NCI-H187 treated with DMSO at 0.1 percent for 48 hours (cell line): ENCODE measurements around the gene AXL.
"Not testable (repeated sequence)": the region's sequence is repeated elsewhere in the genome, so short reads cannot be mapped to it uniquely, and the experiment has no call there.

Experiments used
- DNase-seq: peaks from one replicate; lab custom pipeline; 2025; lab: John Stamatoyannopoulos, UW

Gene AXL

GRCh38 chr19:41206926-41207750, 11.9 kb upstream of the AXL start:
- no peak for DNase-seq

DNA sequence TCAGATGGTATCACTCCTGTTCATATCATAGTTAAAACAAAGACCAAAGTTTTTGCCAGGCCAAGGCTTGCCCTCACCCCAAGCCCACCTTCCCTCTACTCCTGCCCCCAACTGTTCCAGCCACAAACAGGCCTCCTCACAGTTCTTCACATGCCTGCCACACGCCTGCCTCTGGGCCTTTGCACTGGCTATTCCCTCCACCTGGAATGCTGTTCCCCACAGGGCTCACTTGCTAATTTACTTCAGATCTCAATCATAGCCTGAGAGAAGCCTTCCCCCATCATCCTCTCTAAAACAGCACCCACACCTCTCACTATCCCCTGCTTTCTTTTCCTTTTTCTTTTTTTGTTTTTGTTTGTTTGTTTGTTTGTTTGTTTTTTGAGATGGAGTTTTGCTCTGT, 4.9 kb upstream of the AXL start:
- DNase-seq = no peak

GRCh38 chr19:41217741-41218140, 1.3 kb upstream of the AXL start:
- DNase-seq = no peak

DNA sequence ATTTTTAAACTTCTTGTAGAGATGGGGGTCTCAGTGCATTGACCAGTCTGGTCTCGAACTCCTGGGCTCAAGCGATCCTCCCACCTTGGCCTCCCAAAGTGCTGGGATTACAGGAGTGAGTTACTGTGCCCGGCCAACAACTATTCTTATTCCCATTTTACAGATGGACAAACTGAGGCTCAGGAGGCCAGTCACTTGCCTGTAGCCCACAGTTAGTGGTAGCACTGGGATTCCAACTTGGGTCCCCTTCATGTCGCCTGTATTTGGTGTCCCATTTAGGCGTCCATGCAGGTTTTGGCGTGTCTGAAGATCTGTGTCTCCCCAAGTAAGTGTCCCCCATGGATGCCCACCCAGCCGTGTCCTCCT, 791 bp upstream of the AXL start:
- no peak for DNase-seq

GRCh38 chr19:41219924-41220567, 1.0 kb downstream of the AXL start:
- no peak for DNase-seq

- DNase-seq = no peak
Measured at GRCh38 chr19:41220811-41221210, 1.8 kb downstream of the AXL start.

GRCh38 chr19:41221514-41222205, 2.6 kb downstream of the AXL start:
- DNase-seq = no peak

GRCh38 chr19:41222240-41222639, 3.2 kb downstream of the AXL start:
- DNase-seq = no peak

- no peak for DNase-seq
Measured at GRCh38 chr19:41223431-41224234, 4.6 kb downstream of the AXL start.

- no peak for DNase-seq
Measured at GRCh38 chr19:41224632-41225031, 5.6 kb downstream of the AXL start.

DNA sequence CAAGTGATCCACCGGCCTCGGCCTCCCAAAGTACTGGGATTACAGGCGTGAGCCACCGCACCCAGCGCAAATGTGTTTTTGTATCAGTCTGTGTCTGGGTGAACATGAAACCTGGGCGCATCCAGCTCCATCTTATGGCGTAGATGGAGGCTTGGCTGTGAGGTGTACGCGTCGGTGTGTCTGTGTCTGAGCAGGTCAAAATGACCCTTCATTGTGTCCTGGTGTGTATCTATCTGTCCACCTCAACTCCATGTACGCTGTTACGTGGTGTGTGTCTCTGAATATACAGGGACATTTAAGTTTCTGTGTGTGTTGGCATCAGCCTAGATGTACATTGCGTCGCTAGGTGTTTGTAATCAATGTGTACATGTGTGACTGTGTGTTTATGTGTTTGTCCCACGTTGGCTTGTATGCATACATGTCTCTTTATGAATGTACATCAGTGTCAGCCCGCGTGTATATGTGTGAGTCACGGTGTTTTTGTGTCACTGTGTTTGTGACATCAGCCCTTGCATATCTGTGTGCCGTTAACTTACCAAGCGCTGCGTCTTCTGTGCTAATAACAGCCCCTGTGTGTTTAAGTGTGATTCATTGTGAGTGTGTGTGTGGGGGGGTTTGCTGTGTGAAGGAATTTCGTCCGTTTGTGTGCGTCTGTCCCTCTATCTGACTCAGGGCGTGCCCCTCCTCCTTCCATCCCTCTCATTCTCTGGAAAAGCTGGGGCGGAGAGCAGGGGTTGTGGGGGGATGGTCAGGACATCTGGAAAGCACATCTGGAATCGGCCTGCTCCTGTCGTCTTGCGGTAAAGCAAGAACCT, 6.4 kb downstream of the AXL start:
- no peak for DNase-seq

DNA sequence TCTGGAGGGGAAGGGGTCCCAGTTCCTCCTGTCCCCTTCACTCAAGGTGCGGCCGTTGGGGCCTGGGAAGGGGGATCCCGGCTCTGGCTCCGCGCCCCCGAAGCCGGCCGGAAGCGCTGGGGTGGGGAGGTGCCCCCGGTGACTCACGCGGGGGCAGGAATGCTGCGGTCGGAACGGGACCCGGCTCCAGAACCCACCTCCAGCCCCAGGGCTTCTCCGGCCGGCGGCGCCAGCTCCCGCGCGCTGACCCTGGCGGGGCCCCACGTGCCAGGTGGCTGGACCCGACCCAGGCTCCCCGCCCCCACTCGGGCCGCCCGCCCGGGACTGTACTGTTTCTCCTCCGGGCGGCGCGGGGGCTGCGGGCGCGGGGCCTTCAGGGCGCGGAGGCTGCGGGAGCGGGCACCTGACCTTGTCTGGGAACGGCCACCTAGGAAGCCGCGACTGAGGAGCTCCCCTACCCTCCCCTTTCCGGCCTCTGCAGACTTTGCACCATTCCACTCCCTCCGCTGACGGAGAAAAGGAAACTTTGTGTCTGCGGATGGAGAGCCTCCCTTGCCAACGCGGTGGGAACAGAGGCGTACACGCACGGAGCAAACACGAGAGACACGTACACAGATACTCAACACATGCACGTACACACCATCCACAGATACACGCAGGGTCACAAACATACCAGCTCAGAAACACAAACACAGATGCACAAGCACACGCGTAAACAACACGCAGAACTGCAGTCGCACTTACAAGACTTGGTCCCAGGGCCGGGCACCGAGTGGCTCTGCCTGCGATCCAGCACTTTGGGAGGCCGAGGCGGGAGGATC, 7.2 kb downstream of the AXL start:
- DNase-seq = no peak

- DNase-seq = no peak
Measured at GRCh38 chr19:41226874-41227390, 7.9 kb downstream of the AXL start.

- DNase-seq = no peak
Measured at GRCh38 chr19:41228486-41228885, 9.5 kb downstream of the AXL start.

GRCh38 chr19:41229338-41229737, 10.3 kb downstream of the AXL start:
- DNase-seq = not testable (repeated sequence)

GRCh38 chr19:41230067-41230857, 11.2 kb downstream of the AXL start:
- DNase-seq = no peak

GRCh38 chr19:41232686-41233085, 13.7 kb downstream of the AXL start:
- no peak for DNase-seq

- no peak for DNase-seq
Measured at GRCh38 chr19:41233748-41234240, 14.8 kb downstream of the AXL start.

- DNase-seq = no peak
Measured at GRCh38 chr19:41234512-41235168, 15.6 kb downstream of the AXL start.
